PFSK-1 (cell line): ENCODE data around the gene USH2A.

ENCODE experiments used
- FOXP2 ChIP-seq: optimal IDR thresholded peaks from 2 replicates; pipeline ENCODE3; 2011; ENCODE audit warnings: borderline replicate concordance, control low read depth, inconsistent platforms; ENCODE audit not compliant: insufficient read depth; ENCODE audit errors: extremely low read length, extremely low read depth
- POLR2AphosphoS5 ChIP-seq: IDR thresholded peaks from 2 replicates; pipeline ENCODE4 v1.6.1; 2012; ENCODE audit warnings: low read depth, mild to moderate bottlenecking, control low read depth, low read length, moderate library complexity
- SIN3A ChIP-seq: IDR thresholded peaks from 2 replicates; pipeline ENCODE4 v1.6.1; 2012; ENCODE audit warnings: mild to moderate bottlenecking, low read length, moderate library complexity, borderline replicate concordance; ENCODE audit not compliant: insufficient read depth
- TAF1 ChIP-seq: IDR thresholded peaks from 2 replicates; pipeline ENCODE4 v1.6.1; 2012; ENCODE audit warnings: low read length, control low read depth, borderline replicate concordance; ENCODE audit not compliant: insufficient read depth
- TF ChIP-seq, protein P1 (sequence below), 2 experiments: IDR thresholded peaks; 2 replicates each; pipeline versions ENCODE4 v1.6.1 to v1.8.0; 2011 to 2012; ENCODE audit warnings: low read depth in 2 of 2, low read length in 2 of 2, control low read depth in 1 of 2, inconsistent platforms in 1 of 2, mild to moderate bottlenecking in 1 of 2, moderate library complexity in 1 of 2; ENCODE audit not compliant: insufficient read depth in 1 of 2

USH2A gene

DNA sequence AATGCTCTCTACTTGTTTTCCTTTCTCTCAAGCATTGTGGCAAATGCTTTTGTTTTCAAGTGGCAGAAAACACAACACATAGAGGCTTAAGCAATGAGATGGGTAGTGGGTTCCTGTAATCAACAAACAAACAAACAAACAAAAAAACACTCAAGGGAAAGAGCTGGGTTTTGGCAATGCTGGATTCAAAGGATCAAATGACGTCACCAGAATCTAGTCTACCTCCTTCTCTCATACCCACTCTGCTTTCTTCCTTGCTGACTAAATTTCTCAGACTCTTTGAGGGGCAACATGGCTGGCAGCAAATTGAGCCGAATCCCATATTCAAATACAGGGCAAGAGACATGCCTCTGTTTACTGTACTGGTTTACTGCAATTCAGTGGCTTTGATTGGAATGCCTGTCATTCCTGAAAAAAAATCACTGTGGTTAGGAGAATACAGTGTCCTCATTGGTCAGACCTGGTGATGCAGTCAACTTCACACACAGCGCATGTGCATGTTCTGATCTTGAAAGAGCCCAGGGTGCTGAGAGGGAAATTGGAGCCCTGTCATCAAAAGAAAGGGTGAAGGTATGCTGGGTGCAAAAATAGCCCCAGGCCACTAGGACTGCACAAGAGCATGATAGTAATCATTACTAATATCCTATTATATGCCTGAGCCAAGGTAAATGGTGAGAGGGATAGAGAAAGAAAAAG, 500.0 kb downstream of the USH2A start:
- TF ChIP-seq FOXP2, result no peak
- TF ChIP-seq, protein P1, sequence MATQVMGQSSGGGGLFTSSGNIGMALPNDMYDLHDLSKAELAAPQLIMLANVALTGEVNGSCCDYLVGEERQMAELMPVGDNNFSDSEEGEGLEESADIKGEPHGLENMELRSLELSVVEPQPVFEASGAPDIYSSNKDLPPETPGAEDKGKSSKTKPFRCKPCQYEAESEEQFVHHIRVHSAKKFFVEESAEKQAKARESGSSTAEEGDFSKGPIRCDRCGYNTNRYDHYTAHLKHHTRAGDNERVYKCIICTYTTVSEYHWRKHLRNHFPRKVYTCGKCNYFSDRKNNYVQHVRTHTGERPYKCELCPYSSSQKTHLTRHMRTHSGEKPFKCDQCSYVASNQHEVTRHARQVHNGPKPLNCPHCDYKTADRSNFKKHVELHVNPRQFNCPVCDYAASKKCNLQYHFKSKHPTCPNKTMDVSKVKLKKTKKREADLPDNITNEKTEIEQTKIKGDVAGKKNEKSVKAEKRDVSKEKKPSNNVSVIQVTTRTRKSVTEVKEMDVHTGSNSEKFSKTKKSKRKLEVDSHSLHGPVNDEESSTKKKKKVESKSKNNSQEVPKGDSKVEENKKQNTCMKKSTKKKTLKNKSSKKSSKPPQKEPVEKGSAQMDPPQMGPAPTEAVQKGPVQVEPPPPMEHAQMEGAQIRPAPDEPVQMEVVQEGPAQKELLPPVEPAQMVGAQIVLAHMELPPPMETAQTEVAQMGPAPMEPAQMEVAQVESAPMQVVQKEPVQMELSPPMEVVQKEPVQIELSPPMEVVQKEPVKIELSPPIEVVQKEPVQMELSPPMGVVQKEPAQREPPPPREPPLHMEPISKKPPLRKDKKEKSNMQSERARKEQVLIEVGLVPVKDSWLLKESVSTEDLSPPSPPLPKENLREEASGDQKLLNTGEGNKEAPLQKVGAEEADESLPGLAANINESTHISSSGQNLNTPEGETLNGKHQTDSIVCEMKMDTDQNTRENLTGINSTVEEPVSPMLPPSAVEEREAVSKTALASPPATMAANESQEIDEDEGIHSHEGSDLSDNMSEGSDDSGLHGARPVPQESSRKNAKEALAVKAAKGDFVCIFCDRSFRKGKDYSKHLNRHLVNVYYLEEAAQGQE (IDR thresholded peaks at IDR 0.05; ENCODE audit: insufficient read depth in 1 of 2, low read depth in 2 of 2, low read length in 2 of 2), result no peak
- TF ChIP-seq TAF1, result no peak
- TF ChIP-seq POLR2AphosphoS5, result no peak
- TF ChIP-seq SIN3A, result no peak

DNA sequence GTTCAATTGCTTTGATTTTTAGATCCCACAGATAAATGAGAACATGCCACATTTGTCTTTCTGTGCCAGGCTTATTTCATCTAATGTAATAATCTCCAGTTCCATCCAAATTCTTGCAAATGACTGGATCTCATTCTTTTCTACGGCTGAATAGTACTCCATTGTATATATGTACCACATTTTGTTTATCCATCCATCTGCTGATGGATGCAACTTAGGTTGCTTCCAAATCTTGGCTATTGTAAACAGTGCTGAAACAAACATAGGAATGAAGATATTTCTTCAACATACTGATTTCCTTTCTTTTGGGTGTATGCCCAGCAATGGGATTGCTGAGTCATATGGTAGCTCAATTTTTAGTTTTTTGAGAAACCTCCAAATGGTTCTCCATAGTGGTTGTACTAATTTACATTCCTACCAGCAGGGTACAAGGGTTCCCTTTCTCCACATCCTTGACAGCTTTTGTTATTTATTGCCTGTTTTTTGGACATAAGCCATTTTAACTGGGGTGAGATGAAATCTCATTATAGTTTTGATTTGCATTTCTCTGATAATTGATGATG, 511.8 kb downstream of the USH2A start:
- no peak for TF ChIP-seq FOXP2
- TF ChIP-seq TAF1, result no peak
- TF ChIP-seq SIN3A, result no peak
- no peak for TF ChIP-seq POLR2AphosphoS5
- TF ChIP-seq, protein P1 (IDR thresholded peaks at IDR 0.05; ENCODE audit: insufficient read depth in 1 of 2, low read depth in 2 of 2, low read length in 2 of 2), result no peak

DNA sequence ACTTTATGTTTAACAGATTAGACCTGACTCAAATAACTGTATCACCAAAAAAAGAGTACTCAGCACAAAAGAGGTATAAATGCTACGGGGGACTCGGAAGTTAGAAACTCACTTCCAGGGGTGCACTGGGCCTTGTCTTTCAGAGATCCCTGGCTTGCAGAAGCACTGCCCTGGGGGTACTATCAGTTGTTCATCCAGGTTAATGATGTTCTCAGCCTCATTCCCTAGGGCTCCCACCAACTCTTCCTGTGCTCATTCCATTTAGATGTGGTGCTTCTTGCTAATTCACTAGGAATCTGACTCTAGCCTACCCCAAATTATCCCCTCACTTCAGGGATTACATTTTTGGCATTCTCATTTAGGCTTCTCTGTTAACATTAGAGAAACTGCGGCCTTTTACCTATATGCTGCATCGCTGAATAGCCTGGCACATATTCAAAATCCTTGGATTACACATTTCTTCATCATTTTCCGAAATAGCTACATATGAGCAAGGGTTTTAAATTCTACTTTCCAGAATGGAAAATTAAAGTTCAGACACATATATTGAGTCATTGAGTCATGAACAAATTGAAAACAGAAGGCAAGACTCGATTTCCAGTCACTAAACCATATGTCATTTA, 517.6 kb downstream of the USH2A start:
- TF ChIP-seq FOXP2 (no peak), SIN3A (no peak), POLR2AphosphoS5 (no peak), TAF1 (no peak)
- TF ChIP-seq, protein P1 (IDR thresholded peaks at IDR 0.05; ENCODE audit: insufficient read depth in 1 of 2, low read depth in 2 of 2, low read length in 2 of 2), result no peak

DNA sequence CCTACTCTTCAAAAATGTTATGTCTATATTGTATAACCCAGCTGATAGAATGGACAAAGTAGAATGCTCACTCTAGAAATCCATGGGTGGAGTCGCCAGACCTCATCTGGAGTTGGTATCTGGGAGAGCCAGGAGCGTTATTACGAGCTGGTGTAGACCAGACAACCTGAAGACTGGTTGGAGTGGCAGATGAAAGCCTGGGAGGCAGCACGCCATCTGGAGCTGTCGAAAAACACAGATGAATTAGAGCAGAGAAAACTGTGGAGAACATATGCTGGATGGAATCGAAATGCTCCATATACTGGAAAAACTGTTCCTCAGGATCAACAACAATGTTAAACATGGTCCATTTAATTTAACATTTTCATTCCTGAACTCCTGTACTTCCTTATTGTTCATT, 522.6 kb downstream of the USH2A start:
- TF ChIP-seq FOXP2 (no peak), POLR2AphosphoS5 (no peak), TAF1 (no peak), SIN3A (no peak)
- TF ChIP-seq, protein P1 (IDR thresholded peaks at IDR 0.05; ENCODE audit: insufficient read depth in 1 of 2, low read depth in 2 of 2, low read length in 2 of 2), result no peak
